Measurements from ENCODE around the gene TREM1.

The TREM1 gene

GRCh38 chr6:41286544-41287346 lies at the start of gene TREM1:
TREM1 (minus strand) TSS chr6:41286682; CDS start chr6:41286655, 27 bp downstream.
- DNase-seq (ENCODE audit: low spot score): no peak

GRCh38 chr6:41335943-41336342 lies 49.5 kb upstream of the TREM1 start:
- no peak for DNase-seq (ENCODE audit: low spot score)

- no peak for DNase-seq (ENCODE audit: low spot score)
Measured at GRCh38 chr6:41335296-41335695, 48.8 kb upstream of the TREM1 start, which contains the start of gene NCR2. NCR2 (plus strand) TSS chr6:41335608; CDS start chr6:41335877, 269 bp downstream.

- no peak for DNase-seq (ENCODE audit: low spot score)
Measured at GRCh38 chr6:41334482-41335040, 48.1 kb upstream of the TREM1 start.

- no peak for DNase-seq (ENCODE audit: low spot score)
Measured at GRCh38 chr6:41332842-41333736, 46.6 kb upstream of the TREM1 start.

- DNase-seq (ENCODE audit: low spot score): no peak
Measured at GRCh38 chr6:41332241-41332640, 45.8 kb upstream of the TREM1 start.

- DNase-seq (ENCODE audit: low spot score): no peak
Measured at GRCh38 chr6:41331401-41332150, 45.1 kb upstream of the TREM1 start.

GRCh38 chr6:41327177-41327576 lies 40.7 kb upstream of the TREM1 start:
- no peak for DNase-seq (ENCODE audit: low spot score)

GRCh38 chr6:41326092-41326491 lies 39.6 kb upstream of the TREM1 start:
- no peak for DNase-seq (ENCODE audit: low spot score)

GRCh38 chr6:41325446-41326066 lies 39.1 kb upstream of the TREM1 start:
- no peak for DNase-seq (ENCODE audit: low spot score)

GRCh38 chr6:41321183-41321582 lies 34.7 kb upstream of the TREM1 start:
- no peak for DNase-seq (ENCODE audit: low spot score)

- peak; percentile 79 for DNase-seq (ENCODE audit: low spot score)
Measured at GRCh38 chr6:41318654-41319565, 32.4 kb upstream of the TREM1 start.

- no peak for DNase-seq (ENCODE audit: low spot score)
Measured at GRCh38 chr6:41318261-41318653, 31.8 kb upstream of the TREM1 start.

- no peak for DNase-seq (ENCODE audit: low spot score)
Measured at GRCh38 chr6:41315943-41316620, 29.6 kb upstream of the TREM1 start.

- DNase-seq (ENCODE audit: low spot score): no peak
Measured at GRCh38 chr6:41315203-41315602, 28.7 kb upstream of the TREM1 start.

- peak; percentile 51 for DNase-seq (ENCODE audit: low spot score)
Measured at GRCh38 chr6:41306187-41306854, 19.8 kb upstream of the TREM1 start.

GRCh38 chr6:41302638-41303037 lies 16.2 kb upstream of the TREM1 start:
- no peak for DNase-seq (ENCODE audit: low spot score)

GRCh38 chr6:41298785-41299502 lies 12.5 kb upstream of the TREM1 start:
- no peak for DNase-seq (ENCODE audit: low spot score)

Measured in SW480 (cell line).